GM19463 (cell line): ENCODE results near the gene MCTP2.
A peak's percentile ranks its signal among the peaks of the same experiment; 100 is the strongest.

ENCODE experiments used
- ATAC-seq: cut with Tn5 transposase; IDR thresholded peaks from one replicate; pipeline ENCODE4 v1.9.1; 2021; ENCODE audit warnings: mild to moderate bottlenecking, moderate library complexity; ENCODE audit not compliant: unreplicated experiment

The MCTP2 gene

DNA sequence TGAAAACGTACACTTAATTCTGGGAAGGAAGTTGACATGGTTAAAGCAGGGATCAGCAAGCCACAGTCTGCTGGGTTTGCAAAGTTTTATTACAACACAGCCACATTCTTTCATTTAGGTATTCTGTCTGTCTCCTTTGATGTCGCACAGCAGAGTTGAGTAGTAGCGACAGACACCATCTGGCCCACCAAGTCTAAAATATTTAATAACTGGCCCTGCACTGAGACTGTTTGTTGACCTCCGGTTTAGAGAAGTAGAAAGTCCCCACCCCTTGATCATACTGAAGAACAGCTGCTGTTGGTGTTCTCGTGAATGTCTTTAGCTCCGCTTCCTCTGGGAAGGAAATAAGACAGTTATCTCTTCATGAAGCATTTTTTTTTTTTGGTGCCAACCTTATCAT is 66.2 kb downstream of the MCTP2 start:
- ATAC-seq = peak; percentile 84

DNA sequence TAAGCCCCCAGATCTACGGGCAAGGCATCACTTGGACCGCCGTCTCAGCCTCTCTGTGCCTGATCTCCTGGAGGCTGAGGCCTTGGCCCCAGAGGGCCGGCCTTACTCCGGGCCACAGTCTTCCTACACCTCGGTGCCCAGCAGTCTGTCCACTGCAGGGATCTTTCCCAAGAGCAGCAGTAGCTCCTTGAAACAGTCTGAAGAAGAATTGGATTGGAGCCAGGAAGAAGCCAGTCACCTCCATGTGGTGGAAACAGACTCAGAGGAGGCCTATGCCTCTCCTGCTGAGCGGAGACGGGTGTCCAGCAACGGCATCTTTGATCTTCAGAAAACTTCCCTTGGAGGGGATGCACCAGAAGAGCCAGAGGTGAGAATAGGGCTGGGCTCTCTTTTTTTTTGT is 67.0 kb downstream of the MCTP2 start:
- ATAC-seq = no peak

DNA sequence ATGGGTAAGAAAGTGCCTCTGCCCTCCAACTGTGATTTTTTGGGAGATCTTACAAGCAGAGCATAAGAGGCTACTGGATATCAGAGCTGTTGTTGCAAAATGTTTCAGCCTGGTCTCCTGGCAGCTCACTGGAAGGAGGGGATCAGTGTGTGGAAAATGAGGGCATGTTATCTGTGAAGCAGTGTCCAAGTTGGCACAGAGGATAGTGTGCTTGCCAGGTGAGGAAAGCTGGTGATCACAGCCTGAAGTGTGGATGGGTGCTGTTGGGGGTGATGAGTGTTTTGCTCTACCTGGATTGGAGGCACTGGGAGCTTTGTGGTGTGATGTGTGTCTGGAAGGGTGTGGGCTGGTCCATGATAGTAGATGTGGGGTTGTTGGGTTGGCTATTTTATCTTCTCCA is 69.3 kb downstream of the MCTP2 start:
- no peak for ATAC-seq

DNA sequence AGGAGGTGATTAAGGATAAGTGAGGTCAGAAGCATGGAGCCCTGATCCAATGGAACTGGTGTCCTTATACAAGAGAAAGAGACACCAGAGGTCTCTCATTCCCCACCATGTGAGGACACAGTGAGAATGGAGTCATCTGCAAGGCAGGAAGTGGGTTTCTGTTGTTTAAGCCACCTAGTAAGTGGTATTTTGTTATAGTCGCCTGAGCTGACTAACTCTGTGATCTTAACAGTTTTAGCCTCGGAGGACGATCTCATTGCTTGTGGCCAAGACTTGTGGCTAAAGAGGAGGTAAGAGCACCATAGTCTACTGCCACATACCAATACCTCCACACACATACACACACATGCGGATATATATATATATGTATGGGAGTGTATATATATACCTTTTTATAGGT is 73.8 kb downstream of the MCTP2 start:
- peak; percentile 26 for ATAC-seq

DNA sequence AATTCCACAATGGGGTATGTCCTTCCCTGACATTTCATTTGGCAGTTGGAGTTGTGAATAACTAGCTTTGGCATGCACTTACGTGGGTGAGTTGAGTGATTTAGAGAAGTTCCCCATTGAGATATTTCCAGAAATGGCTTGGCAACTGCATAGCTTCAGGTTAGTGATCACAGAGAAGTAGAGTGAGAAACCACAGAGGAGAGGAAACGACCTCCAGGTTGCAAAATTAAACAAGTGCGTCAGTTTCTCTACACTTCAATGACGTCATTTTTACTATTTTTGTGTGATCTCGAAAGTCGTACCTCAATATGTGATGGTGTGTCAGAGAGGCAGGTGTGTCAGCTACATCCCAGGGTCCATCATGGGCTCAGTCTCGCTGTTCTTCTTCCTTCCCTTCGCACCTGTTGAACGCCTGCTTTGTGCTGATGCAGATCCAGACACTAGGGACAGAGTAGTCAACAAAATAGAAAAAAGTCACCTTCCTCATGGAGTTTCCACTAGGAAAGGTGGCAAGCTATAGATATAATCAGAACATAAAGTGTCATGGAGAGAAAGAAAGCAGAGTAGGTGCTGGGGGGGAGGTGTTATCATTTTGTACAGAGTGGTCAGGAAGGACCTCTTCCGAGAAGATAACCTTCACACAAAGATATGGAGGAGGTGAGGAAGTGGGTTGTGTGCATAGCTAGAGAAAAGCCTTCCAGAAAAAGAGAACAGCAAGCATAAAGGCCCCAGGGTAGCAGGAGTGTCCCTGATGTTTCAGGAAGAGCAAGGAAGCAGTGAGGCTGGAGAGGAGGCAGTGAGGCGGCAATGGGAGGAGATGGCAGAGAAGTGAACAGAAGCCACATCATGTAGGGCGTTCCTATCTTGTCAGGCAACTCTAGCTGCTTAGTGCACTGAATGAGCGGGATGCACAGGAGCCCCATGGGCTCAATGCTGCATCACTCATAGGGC is 75.6 kb downstream of the MCTP2 start:
- ATAC-seq = peak; percentile 86

DNA sequence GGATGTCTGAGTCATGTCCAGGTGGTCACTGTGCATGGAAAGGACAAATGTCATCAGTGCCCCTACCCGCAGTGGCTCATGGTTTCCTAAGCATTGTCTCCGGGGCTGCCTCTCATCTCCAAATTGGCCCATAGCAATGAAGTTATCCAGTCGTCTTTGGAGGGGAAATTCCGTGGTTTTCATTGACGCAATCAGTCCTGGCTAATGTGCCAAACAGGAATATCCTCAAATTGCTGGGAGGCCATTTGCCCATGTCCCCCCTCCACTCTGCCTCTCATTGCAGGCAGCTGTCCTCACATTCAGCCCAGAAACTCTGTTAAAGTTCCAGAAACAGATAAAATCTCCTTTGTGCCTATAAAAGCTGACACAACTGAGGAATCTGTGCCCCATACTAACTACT is 81.6 kb downstream of the MCTP2 start:
- ATAC-seq = no peak

DNA sequence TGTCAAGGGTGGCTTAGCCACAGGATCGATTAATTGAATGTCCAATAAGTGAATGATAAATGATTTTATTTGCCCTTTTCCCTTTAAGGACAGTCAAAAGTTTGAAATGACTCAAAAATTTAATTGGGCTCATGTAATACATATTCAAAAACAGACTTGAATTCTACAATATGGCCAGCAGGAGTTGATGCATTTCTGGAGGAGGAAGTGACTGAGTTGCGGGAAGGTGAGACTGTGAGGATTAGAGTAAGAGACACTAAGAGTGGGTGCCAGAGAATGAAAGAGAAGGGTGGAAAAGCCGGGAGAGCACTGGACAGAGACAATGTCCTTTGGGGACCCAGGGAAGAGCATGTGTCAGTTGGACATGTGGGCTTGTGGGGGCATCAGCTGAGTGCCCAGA is 83.3 kb downstream of the MCTP2 start:
- ATAC-seq = no peak

DNA sequence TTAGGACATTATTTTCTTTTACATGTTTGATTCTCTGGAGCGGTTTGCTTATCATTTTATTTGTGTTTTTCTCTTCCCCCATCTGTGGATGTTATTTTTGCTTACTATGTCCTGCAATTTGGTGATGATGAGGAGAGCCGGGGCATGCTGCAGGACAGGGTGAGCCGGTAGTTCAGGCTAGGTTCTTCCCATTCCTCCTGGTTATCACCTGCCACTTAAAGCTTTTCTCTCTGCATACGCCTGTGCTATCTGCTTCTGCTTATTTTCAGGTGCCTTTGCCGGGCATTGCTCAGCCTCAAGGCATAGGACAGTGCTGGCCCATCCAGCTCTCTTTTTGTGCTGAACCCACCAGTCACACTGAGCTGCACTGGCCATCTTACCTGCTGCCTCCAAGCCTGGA is 85.8 kb downstream of the MCTP2 start:
- ATAC-seq = no peak

DNA sequence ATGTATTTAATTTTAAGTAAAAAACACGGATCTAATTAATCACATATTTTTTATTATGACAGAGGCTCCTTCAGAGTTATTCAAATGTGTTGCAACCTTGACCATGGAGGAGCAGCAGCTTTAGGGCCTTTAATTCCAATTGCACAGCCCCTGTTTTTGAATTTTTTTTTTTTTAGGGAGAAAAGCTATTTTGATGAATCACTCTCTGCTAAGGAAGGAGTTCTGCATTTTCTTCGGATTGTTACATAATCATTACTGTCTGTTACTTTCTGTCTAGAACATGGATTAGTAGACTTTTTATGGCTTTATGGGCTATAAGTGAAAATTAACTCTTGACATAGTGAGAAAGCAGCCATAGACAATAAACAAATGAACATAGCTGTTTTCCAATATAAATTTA is 90.8 kb downstream of the MCTP2 start:
- no peak for ATAC-seq

DNA sequence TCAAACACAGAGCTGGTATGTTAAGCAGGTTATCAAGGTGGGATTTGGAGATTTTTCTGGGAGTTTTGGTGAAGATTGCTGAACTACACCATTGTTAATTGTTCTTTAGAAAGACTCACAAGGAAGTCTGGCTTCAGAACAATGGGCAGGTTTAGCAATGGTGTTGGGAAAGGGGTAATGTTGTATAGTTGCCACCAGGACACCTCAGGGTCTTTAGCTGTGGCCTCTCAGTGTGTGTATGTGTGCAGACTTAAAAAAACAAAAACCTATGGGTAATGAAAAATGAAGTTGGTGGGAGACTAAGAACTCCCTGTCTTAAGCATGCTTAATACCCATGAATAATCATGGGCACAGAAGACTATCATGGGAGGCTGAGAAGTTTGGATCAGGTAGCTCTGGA is 91.7 kb downstream of the MCTP2 start:
- no peak for ATAC-seq

DNA sequence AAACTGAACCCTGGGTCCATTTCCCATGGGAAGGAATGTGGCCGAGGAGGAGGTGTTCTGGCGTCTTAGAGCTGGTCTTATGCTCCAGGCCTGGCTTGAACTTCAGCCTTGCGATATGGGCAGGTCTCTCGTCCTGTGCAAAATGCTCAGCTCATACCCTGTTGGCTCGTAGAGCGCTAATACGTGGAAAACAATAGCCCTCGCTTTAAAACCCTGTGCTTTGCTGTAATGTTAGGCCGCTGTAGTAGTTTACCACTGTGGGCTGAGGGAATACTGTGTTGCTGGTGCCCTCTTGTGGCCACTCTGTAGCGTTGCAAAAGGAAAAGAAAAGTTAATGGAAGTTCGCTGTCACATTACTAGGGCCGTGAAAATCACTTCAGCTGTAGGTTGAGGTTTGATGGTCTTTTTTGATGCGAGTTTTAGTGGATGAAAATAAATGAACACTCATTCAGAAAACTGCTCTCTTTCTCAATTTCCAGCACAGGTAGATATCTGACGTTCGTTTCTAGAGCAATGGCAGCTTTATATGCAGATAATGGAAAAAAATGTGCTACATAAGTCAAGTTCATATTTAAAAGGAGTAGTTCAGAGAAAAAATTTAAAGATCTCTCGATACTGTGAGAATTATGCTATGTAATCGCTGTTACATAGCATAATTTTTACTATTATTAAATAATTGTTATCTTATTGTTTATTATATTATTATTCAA is 92.9 kb downstream of the MCTP2 start:
- ATAC-seq = peak; percentile 76

DNA sequence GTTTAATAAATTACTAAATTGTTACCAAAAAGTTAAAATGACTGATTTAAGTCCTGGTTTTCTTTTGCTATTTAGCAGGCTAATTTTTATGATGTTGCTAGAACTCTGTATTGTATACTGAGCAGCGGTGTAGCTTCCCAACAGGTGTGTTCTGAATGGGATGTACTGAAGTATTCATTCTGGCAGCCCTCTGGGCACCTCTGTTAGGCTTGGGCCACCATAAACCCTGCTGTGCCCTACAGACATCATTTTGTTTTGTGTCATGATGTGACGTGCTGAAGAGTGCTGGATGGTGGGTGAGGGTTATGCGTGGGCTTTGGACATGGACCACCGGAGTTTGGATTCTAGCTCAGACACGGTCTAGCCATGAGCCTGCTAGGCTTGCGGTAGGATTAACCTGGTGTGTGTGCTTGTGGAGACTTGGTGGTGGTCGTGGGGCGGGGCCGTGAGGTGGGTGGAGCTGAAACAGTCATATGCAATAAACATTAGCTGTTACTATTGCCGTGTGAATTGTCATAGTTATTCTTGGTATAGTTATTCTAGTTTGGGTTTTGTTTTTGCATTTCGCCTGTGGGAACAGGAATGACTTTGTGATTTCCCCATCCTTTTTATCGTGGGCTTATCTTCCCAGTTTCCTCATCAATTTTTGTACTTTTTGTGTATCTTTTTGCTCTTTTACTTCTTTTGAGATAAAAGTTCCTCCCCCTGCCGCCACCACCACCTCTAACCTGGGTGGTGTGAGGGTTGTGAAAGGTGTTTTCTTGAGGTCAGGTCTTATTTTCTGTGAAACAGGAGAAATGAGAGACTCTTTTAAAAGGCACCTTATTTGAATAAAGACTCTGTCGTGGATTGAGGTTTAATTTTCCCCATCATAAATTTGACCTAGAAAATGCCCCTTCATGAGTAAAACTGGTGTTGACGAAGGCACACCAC is 93.7 kb downstream of the MCTP2 start:
- ATAC-seq = no peak

DNA sequence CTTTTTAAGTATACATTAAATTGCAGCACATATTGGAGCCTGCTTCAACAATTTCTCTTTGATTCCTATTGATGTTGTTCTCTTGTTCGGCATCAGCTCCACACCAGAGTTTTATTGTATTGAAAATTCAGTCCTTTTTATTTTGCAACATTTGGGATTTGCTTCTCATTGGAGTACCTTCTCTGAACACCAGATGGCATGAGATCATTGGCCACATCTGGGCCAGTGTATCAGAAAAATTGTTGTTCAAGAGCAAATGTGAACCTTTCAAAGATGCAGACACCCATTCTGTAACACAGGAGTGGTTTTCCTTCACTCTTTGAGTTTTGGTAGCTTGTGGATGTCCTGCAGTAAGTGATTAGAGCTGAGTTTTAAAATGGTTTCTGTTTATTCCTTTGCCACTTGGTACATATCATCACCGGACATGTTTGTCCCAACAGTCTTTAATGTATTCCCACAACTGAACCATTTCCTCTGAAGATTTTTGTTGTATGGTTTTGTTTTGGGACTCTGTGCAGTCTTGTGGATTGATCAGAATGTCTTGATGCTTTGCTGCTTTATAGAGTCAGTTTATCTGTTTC is 96.1 kb downstream of the MCTP2 start:
- ATAC-seq = peak; percentile 36

DNA sequence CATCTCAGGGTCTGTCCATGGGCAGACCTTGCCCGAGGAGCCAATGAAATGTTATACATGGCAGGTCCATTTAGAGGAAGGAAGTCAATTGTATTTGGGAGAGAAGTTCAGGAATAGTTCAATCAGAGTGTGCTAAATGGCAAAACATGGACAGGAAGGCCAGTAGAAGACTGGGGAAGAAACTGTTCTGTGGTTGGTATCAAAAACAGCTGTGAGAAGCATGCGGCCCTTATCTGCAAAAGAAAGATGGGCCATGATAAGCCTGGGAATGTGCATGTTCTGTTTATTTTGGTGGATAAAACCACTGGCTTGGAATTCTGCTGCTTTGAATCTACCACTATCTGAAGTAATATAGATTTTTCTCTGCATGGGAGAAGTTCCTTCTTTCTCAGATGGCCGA is 100.4 kb downstream of the MCTP2 start:
- no peak for ATAC-seq

DNA sequence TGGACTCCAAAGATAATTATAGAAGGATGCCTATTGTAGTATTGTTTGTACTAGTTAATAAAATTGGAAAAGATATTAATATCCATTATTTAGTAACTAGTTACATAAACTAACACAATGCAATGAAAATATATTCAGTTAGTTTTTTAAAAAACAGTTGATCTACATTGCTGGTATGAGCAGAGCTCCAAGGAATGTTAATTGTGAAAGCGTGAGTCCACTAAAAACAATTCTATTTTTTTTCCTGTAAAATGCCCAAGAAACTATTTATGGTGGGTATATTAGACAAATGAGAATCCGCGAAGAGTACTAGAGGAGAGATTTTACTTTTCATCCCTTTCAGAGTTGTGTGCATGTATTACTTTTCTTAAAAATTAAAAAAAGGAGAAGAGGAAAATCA is 104.3 kb downstream of the MCTP2 start:
- ATAC-seq = no peak

DNA sequence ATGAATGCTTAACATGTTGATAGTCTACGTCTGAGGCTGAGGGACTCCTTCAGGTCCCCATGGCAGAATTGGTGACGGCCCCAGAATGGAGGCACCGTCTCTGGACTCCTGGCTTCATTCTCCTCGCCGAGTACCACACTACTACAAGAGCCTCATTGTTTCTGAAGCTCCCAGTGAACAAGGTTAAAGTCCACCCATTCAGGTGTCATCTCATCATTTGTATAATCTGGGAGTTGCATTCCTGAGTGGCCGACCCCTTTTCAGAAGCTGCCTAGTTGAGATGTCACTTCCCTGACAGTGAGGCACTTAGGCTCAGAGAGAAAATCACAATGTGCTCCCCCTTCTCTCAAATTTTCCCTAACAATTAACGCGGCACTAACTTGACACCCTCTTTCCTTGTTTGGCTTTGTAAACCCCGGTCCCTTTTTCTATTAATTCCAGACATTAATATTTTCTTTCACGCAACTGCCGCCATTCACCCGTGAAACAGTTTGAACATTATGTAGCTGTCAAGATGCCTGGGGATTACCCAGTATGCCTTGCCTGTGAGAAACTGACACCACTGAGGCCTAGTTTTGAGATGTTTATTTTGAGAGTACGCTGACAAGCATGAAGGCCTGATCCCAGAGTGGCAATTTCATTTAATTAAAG is 105.6 kb downstream of the MCTP2 start:
- ATAC-seq = no peak

DNA sequence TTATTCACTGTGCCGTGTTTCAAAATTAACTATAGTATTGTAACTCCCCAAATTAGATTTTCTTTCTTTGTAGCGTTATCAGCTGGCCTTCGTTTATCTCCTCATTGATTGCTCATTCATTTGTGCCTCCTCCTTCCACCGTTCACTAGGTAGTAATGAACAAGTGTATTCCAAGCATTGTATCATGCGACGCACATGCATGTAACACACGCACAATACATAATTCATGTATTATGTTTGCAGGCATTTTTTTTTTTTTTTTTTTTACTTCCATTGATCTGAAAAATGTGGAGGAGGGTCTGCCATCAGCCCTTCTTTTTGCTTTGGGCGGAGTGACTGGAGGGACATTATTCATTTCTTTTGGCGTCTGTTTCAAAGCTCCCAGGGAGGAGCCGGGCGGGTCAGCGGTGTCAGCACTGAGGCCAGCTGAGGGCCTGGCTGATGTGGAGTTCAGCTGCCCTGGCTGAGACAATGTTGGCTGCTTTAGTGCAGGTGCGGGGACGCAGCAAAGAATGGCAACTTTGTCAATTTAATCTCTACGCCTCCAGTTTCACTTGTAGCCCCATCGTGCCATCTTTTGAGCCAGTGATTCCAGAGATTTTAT is 107.0 kb downstream of the MCTP2 start:
- ATAC-seq = no peak

DNA sequence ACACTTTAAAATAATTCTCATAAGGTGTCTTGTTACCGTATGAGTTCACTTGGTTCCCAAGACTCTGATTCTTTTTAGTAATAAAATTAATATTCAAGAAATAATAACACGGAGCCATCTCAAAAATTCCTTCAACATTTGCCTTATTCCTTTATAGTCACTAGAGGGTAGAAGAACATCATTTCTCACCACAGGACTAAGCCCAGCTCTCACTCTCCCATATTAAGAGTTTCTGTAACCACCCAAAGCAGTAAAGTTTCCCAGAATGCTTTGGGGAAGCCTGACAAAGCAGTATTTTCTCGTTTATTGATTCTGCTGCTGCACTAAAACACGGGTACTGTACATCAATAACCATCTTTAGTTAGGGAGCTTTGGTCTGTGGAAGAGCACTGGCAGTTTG is 114.9 kb downstream of the MCTP2 start:
- ATAC-seq = no peak

DNA sequence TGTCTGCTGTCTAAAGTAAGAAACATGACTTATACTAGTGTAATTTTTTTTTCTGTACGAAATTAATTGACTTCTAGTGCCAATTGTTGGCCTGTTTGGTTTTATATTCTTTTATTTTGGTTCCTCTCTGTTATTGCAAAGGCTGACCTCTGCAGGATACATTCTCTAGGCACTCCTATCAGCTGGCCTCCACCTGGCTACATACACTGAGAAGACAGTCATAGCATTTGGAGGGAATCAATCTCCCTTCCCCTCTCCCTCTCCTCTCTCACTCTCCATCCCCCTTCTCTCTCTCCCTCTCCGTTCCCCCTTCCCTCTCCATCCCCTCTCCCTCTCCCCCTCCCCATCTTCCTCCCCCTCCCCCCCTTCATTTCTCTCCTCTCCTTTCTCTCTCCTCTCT is 116.7 kb downstream of the MCTP2 start:
- ATAC-seq = no peak

DNA sequence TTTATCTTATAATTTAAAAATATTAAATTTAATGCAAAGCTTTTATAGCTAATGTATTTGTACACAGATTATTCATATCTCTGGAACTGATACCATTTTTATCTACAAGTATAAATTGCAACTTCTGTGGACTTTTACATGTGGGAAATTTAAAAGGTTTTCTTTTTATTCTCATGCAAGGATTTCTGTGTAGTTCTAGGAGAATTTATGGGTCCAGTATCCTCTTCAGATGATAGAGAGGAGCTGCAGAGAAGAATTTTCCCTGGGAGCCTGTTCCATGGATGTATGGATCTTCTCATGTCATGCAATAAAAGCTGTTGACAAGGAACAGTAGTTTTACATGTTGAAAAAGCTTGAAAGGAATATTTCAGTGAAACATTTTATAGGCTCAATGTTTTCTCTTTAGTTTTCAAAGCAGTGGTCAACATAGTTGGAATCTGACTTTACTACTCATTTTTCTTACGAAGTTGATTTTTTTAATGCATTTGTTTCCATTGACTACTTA is 119.7 kb downstream of the MCTP2 start:
- ATAC-seq = no peak
